ENCODE data around the gene PAGE1.
"Not testable (repeated sequence)": the region's sequence is repeated elsewhere in the genome, so short reads cannot be mapped to it uniquely, and the experiment has no call there.

Gene PAGE1, protein sequence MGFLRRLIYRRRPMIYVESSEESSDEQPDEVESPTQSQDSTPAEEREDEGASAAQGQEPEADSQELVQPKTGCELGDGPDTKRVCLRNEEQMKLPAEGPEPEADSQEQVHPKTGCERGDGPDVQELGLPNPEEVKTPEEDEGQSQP

DNA sequence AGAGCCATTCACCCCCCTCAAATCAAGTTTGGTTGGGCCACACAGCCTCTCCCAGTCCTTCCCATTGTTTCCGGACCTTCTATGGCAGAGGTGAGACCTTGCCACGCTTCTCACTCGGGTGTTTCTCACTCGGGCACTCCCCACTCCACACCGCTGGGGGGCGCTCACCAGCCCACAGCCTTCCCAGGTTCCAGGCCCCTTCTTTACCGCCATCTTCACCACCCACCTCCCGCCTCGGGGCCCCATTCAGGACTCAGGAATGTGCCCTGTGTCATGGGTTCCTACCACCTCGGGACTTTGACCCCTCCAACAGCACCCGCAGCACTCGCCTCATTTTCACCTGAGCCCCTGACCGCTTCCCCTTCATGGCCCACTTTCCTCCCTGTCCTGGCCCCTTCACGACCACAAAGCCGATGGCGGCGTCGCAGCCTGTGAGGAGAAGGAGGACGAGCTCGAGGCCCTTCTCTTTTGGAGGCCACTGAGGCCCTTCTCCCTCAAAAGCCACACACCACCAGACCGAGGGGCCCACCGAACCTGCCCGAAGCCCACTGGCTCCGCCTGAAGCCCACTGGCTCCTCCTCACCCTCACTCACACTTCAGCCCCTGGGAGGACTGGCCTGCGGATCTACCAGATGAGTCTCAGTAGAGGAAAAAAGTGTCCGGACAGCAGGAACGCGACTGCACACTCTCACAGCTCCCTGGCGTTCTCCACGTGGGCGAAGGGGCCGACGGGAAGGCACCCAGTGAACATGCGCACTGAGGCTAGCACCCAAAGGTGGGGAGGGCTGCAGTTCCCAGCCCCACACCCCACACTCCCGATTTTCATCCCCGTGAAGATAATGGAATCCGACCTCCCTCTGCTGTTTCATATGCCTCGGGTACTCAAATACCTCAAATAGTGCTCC is at the start of gene PAGE1:
TSS of gene PAGE1 (minus strand) at position 709 of the 905 bp plus-strand sequence. CDS start 1,214 bp downstream, outside the sequence.
- Histone ChIP-seq H3K4me3 (ENCODE audit: low read depth, low read length, poor library complexity, severe bottlenecking) (no peak within 1 kb of the TSS), H3K27ac (ENCODE audit: low read depth, low read length, poor library complexity, severe bottlenecking) (no peak within 1 kb of the TSS), H3K79me2 (ENCODE audit: insufficient read depth, low read length) (no peaks in the 10 kb centered on the region), H3K27me3 (ENCODE audit: insufficient read depth, low read length) (no peaks in the 10 kb centered on the region), H3F3A (ENCODE audit: insufficient read depth, low read length) (no peaks in the 10 kb centered on the region), H3K36me3 (ENCODE audit: insufficient read depth, low read length) (no peaks in the 10 kb centered on the region), H3K9ac (ENCODE audit: low read length) (no peak within 1 kb of the TSS), H3K4me2 (ENCODE audit: low read length) (no peak within 1 kb of the TSS), H3K9me2 (ENCODE audit: low read depth, low read length) (no peaks in the 10 kb centered on the region), H4K20me1 (ENCODE audit: insufficient read depth, low read length) (no peaks in the 10 kb centered on the region), H3K9me3 (ENCODE audit: low read length) (no peaks in the 10 kb centered on the region), H3K4me1 (ENCODE audit: insufficient read depth, low read length, severe bottlenecking) (no peaks in the 10 kb centered on the region), H2AFZ (ENCODE audit: low read length) (no peak within 1 kb of the TSS)
- TF ChIP-seq EZH2 (IDR thresholded peaks at IDR 0.05; ENCODE audit: borderline replicate concordance, low read length) (no peak), CTCF (IDR thresholded peaks at IDR 0.05; ENCODE audit: low read length) (no peak)

GRCh38 chrX:49741501-49741900 is 45.7 kb upstream of the PAGE1 start:
- not testable (repeated sequence) for H3K9ac ChIP-seq (ENCODE audit: low read length); H3K79me2 ChIP-seq (ENCODE audit: insufficient read depth, low read length); H3K9me2 ChIP-seq (ENCODE audit: low read depth, low read length); H4K20me1 ChIP-seq (ENCODE audit: insufficient read depth, low read length); H3K9me3 ChIP-seq (ENCODE audit: low read length); H2AFZ ChIP-seq (ENCODE audit: low read length); H3K27ac ChIP-seq (ENCODE audit: low read depth, low read length, poor library complexity, severe bottlenecking); H3K27me3 ChIP-seq (ENCODE audit: insufficient read depth, low read length); H3K4me2 ChIP-seq (ENCODE audit: low read length); H3F3A ChIP-seq (ENCODE audit: insufficient read depth, low read length); H3K4me1 ChIP-seq (ENCODE audit: insufficient read depth, low read length, severe bottlenecking); H3K36me3 ChIP-seq (ENCODE audit: insufficient read depth, low read length); H3K4me3 ChIP-seq (ENCODE audit: low read depth, low read length, poor library complexity, severe bottlenecking)

DNA sequence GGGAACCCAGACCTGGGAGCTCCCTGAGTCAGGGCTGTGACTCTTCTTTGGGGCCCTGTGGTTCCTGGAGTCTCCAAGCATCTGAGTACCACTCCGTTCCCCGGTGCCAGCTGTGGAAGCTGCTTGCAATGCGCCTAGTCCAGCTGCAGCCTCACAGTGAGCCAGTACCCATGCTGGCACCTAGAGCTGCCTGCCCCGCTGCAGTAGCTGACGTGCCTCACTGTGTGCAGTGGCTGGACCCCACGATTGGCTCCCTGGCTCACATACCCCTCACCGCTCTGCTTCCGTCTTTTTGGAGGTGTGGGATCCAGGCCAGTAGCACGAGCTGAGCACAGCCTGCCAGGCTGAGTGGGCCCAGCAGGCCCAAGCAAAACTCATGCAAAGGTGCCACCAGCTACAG is 32.1 kb upstream of the PAGE1 start:
- H3K79me2 ChIP-seq (ENCODE audit: insufficient read depth, low read length), result no peaks in the 10 kb centered on the region
- no peak overlapping the region for H3K4me2 ChIP-seq (ENCODE audit: low read length)
- no peak for TF ChIP-seq EZH2 (IDR thresholded peaks at IDR 0.05; ENCODE audit: borderline replicate concordance, low read length)
- TF ChIP-seq CTCF (IDR thresholded peaks at IDR 0.05; ENCODE audit: low read length), result no peak

More for the DNA sequence above, 32.1 kb upstream of the PAGE1 start:
- H3K9ac ChIP-seq (ENCODE audit: low read length), result no peak overlapping the region
- H3K27ac ChIP-seq (ENCODE audit: low read depth, low read length, poor library complexity, severe bottlenecking), result no peak overlapping the region
- no peak overlapping the region for H3K4me3 ChIP-seq (ENCODE audit: low read depth, low read length, poor library complexity, severe bottlenecking)
- H3K9me3 ChIP-seq (ENCODE audit: low read length), result no peaks in the 10 kb centered on the region
- no peaks in the 10 kb centered on the region for H3F3A ChIP-seq (ENCODE audit: insufficient read depth, low read length)
- H2AFZ ChIP-seq (ENCODE audit: low read length), result no peak overlapping the region
- H3K36me3 ChIP-seq (ENCODE audit: insufficient read depth, low read length), result no peaks in the 10 kb centered on the region
- H3K9me2 ChIP-seq (ENCODE audit: low read depth, low read length), result no peaks in the 10 kb centered on the region
- H3K27me3 ChIP-seq (ENCODE audit: insufficient read depth, low read length), result no peaks in the 10 kb centered on the region
- no peaks in the 10 kb centered on the region for H3K4me1 ChIP-seq (ENCODE audit: insufficient read depth, low read length, severe bottlenecking)
- no peaks in the 10 kb centered on the region for H4K20me1 ChIP-seq (ENCODE audit: insufficient read depth, low read length)
